H1 (cell line): ENCODE data around the gene DEFB113. TPM values are rescaled to one million over a fixed set of nuclear protein-coding genes. Genes with fewer than 3 reads are reported as not detected.

ENCODE experiments used
- polyA plus RNA-seq, 7 experiments: library from polyadenylated mRNA; depleted of rRNA in 3 of 7; stranded (reverse) in 5 of 7; unstranded in 2 of 7; fragments of >200 nt in 5 of 7; fragments of 200-250 nt in 2 of 7; gene quantifications; 1 replicate in 5 of 7; 2 replicates in 1 of 7; 4 replicates in 1 of 7; pipeline versions ENCODE4 v1.2.1 to v1.2.3, GENCODE V29; 2011 to 2013; ENCODE audit warnings: missing spikeins in 2 of 7, mixed read lengths in 2 of 7
- total RNA-seq: library from RNA; stranded (reverse); fragmentation: NEBNext Ultra II Directional; extraction: Animal tissue kit (Norgen Biotek cat#: 25700); gene quantifications from 2 replicates; pipeline ENCODE4 v1.2.1, GENCODE V29; 2021

The DEFB113 gene
- total and polyA plus RNA-seq, 2 of the 8 experiments (the other 6 are each of a cell fraction or from before 2014, with no cell fraction given) = not detected

Other genes with a start within 250 kb of the DEFB113 start
- gene CRISP3, start 225.2 kb downstream of the DEFB113 start, total RNA-seq = not detected in 2 replicates
- not detected in 2 replicates for gene CRISP3, start 225.2 kb downstream of the DEFB113 start, polyA plus RNA-seq (2011; rRNA removed)
- not detected in 2 replicates for gene PGK2, start 182.3 kb downstream of the DEFB113 start, total RNA-seq
- gene PGK2, start 182.3 kb downstream of the DEFB113 start, polyA plus RNA-seq (2011; rRNA removed) = not detected in 2 replicates
- not detected in 2 replicates for gene CRISP1, start 103.1 kb downstream of the DEFB113 start, total RNA-seq
- not detected in 2 replicates for gene CRISP1, start 103.1 kb downstream of the DEFB113 start, polyA plus RNA-seq (2011; rRNA removed)
- not detected in 2 replicates for gene DEFB114, start 5.5 kb downstream of the DEFB113 start, total RNA-seq
- not detected in 2 replicates for gene DEFB114, start 5.5 kb downstream of the DEFB113 start, polyA plus RNA-seq (2011; rRNA removed)
- not detected in 2 replicates for gene DEFB110, start 52.4 kb upstream of the DEFB113 start, total RNA-seq
- gene DEFB110, start 52.4 kb upstream of the DEFB113 start, polyA plus RNA-seq (2011; rRNA removed) = not detected in 2 replicates
- gene DEFB112, start 80.3 kb upstream of the DEFB113 start, total RNA-seq = not detected in 2 replicates
- not detected in 2 replicates for gene DEFB112, start 80.3 kb upstream of the DEFB113 start, polyA plus RNA-seq (2011; rRNA removed)